ENCODE measurements around the gene LRRC37B.
"Not testable (repeated sequence)": the region's sequence is repeated elsewhere in the genome, so short reads cannot be mapped to it uniquely, and the experiment has no call there.

Gene LRRC37B

DNA sequence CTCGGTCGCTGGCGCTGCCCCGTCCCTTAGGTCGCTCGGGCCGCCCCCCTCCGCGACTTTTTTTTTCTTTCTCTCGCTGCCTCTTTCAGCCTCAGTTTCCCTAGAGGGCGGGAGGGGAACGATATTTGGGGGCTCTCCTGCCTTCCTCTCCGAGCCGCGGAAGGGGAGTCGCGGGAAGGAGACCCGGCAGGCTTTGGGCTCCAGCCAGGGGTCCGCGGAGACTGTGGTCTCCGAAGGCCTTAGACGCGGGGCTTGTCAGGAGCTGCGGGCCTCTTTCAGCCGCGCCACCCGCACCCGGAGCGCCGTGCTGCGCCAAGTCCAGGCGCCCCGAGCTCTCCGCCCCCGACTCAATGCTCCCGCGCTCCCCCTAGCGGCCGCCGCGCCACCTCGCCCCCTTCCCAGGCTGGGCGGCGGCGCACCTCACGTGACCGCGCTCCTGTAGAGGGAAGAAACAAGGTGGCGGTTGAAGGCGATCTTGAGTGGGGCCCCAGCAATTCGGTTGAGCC lies at the start of gene LRRC37B:
LRRC37B (plus strand) TSS at position 427 of the 506 bp plus-strand sequence. CDS start 14,010 bp downstream, outside the sequence.
- DNase-seq (ENCODE audit: low read depth), result peak; percentile 78

DNA sequence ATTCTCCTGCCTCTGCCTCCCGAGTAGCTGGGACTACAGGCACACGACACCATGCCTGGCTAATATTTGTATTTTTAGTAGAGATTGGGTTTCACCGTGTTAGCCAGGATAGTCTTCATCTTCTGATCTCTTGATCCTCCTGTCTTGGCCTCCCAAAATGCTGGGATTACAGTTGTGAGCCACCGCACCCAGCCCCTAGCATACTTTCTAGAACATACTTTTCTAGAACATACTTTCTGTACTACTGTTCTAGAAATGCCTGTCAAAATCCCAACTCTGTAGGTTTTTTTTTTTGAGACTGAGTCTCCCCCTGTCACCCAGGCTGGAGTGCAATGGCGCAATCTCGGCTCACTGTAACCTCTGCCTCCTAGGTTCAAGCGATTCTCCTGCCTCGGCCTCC lies 43.1 kb upstream of the LRRC37B start:
- not testable (repeated sequence) for DNase-seq (ENCODE audit: low read depth)

- DNase-seq (ENCODE audit: low read depth), result no peak
Observed at GRCh38 chr17:31967648-31968047, 39.5 kb upstream of the LRRC37B start.

GRCh38 chr17:31970416-31970815 lies 36.8 kb upstream of the LRRC37B start:
- not testable (repeated sequence) for DNase-seq (ENCODE audit: low read depth)

GRCh38 chr17:31974269-31975071 lies 32.7 kb upstream of the LRRC37B start:
- not testable (repeated sequence) for DNase-seq (ENCODE audit: low read depth)

- DNase-seq (ENCODE audit: low read depth), result not testable (repeated sequence)
Observed at GRCh38 chr17:31975391-31975790, 31.8 kb upstream of the LRRC37B start.

GRCh38 chr17:31991821-31992220 lies 15.4 kb upstream of the LRRC37B start:
- not testable (repeated sequence) for DNase-seq (ENCODE audit: low read depth)

GRCh38 chr17:31997005-31997404 lies 10.2 kb upstream of the LRRC37B start:
- DNase-seq (ENCODE audit: low read depth), result no peak

DNA sequence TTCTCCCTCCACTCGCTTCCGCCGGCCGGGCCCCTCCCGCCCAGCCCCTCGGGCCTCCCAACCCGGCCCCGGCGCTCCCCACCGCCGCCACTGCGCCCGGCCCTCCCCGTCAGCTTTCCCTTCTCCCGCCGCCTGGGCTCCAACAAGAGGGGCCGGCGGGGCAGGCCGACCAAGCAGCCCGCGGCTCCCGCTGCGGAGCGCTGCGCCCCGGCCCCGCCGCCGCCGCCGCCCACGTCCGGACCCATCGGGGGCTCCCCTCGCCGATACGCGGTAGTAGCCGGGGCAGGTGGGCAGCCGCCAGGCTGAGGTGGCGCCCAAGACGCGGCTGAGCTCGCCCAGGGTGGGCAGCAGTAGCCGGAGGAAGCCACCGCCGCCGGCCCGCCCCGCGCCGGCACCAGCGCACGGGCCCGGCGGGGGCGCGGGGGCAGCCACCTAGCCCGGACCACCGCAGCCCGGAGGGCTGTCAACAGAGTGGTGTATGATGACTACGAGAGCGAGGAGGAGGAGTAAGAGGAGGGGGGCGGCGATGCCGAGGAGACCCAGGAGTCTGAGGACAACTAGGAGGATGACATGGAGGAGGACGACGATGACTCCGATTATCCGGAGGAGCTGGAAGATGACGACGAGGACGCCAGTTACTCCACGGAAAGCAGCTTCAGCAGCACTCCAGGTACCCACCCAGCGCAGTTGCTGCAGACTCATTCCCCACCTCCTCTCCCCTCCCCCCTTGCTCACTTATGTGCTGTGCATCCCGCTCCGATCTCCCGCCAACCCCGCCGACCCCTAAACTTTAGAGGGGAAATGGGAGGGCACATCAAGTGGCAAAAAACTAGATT lies 498 bp downstream of the LRRC37B start:
- peak; percentile 9 for DNase-seq (ENCODE audit: low read depth)

GRCh38 chr17:32009262-32009542 lies 2.0 kb downstream of the LRRC37B start:
- DNase-seq (ENCODE audit: low read depth), result no peak

- DNase-seq (ENCODE audit: low read depth), result no peak
Observed at GRCh38 chr17:32010114-32010513, 2.9 kb downstream of the LRRC37B start.

DNA sequence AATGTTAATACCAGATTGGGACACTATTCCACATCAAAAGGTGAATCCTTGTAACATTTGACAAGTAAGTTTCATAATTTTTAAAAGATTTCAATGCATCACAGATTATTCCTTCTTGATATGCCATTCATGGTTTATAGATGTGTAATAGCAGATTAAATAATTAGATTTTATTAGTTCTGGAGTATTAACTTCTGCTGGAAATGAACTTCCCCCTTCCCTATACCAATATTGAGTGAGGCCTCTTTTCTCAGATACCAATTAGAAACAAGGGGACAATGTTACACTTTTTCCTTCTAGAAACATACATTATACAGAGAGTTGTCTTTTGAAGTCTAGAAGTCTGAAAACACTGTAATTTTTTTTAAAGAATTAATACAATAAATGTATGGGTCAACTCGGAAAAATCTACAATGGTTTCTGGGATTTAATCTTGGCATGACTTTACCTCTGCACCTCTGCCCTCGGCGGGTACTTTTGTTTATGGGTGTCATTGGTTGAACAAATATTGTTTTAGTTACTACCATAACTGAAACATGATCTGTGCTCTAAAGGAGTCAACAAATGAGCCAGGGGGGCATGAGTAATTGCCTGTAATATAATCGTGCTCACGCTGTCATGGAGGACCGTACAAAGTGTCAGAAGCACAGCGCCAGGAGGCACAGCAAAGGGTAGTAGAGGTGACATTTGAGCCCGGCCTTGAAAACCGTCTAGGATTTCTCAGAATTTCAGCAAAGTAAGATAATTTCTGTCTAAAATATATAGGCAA lies 8.2 kb downstream of the LRRC37B start:
- DNase-seq (ENCODE audit: low read depth), result no peak

DNA sequence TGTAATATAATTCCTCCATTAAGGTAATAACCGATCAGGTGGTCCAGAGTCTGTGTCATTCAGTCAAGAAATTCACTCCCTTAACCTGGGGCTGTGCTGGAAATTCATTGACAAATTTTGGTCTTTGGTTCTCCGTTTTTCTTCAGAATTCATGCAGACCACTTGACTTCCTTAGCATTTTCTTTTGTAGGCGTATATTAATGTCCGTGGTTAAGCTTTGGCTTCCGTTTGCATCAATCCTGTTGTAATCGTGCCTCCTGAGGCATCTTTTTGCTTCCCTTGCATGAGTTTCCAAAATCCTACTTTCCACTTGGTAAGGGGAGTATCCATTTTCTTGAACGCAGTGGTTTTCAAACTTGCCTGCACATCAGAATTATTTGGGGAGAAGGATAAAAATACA lies 9.0 kb downstream of the LRRC37B start:
- no peak for DNase-seq (ENCODE audit: low read depth)

- no peak for DNase-seq (ENCODE audit: low read depth)
Observed at GRCh38 chr17:32019228-32019627, 12.0 kb downstream of the LRRC37B start.

- no peak for DNase-seq (ENCODE audit: low read depth)
Observed at GRCh38 chr17:32020943-32021614, 13.9 kb downstream of the LRRC37B start.

- no peak for DNase-seq (ENCODE audit: low read depth)
Observed at GRCh38 chr17:32021615-32021955, 14.4 kb downstream of the LRRC37B start.

DNA sequence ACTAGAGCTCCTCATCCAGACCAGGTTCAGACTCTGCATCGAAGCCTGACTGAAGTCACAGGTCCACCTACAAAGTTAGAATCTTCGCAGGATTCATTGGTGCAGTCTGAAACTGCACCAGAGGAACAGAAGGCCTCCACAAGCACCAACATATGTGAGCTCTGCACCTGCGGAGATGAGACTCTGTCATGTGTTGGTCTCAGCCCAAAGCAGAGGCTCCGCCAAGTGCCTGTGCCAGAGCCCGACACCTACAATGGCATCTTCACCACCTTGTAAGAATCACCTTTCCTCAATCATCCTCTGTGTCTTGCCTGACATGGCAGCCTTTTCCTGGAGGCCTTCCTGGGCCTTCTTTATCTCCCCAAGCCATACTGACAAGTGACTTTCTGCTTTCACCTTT lies 15.4 kb downstream of the LRRC37B start:
- DNase-seq (ENCODE audit: low read depth), result not testable (repeated sequence)

DNA sequence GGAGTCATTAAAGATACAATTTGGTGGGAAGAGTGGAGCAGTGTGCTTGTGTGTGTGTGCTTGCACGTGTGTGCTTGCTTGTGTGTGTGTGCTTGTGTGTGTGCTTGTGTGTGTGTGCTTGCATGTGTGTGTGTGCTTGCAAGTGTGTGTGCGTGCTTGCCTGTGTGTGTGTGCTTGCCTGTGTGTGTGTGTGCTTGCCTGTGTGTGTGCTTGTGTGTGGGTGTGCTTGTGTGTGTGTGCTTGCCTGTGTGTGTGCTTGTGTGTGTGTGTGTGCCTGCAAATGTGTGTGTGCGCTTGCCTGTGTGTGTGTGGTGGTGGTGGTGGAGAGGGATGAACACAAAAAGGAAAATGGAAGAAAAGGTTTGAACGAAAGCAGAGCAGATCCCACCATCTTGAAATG lies 20.1 kb downstream of the LRRC37B start:
- not testable (repeated sequence) for DNase-seq (ENCODE audit: low read depth)

DNA sequence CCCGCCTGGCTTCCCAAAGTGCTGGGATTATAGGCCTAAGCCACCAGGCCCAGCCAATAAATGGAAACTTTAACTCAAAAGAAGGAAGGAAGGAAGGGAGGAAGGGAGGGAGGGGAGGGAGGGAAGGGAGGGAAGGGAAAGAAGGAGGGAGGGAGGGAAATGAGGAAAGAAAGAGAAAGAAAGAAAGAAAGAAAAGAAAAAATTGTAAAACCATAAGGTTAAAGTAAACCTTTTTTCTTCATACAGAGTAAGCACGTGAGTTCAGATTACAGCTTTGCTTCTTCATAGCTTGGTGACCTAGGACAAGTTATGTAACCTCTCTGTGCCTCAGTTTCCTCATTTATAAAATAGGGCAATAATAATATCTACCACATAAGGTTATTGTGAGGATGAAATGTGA lies 26.0 kb downstream of the LRRC37B start:
- no peak for DNase-seq (ENCODE audit: low read depth)

GRCh38 chr17:32033812-32034211 lies 26.6 kb downstream of the LRRC37B start:
- DNase-seq (ENCODE audit: low read depth), result not testable (repeated sequence)

- DNase-seq (ENCODE audit: low read depth), result not testable (repeated sequence)
Observed at GRCh38 chr17:32040246-32040645, 33.1 kb downstream of the LRRC37B start.

Measured in stimulated activated CD8-positive, alpha-beta memory T cell treated with anti-CD3 and anti-CD28 coated beads, Interleukin-12 subunit alpha, Interleukin-12 subunit beta, amount 100 ng/mL, for 4 hours (primary cell).